Gastrocnemius medialis (tissue), 4 donors: ENCODE measurements around the gene PDS5A.

ENCODE experiments used
- POLR2A ChIP-seq, 2 donors: fragments of 450-650 bp; IDR thresholded peaks; one replicate each; pipeline ENCODE4 v1.6.1; 2017; ENCODE audit warnings: antibody characterized with exemption in 2 of 2, mild to moderate bottlenecking in 2 of 2, moderate library complexity in 2 of 2
- TF ChIP-seq, protein P1 (sequence below), 5 experiments: fragments of 450-650 bp in 3 of 5; fragments of 200-600 bp in 2 of 5; sonication (generic) in 2 of 5; IDR thresholded peaks in 4 of 5; conservative IDR thresholded peaks in 1 of 5; 1 replicate in 4 of 5; 2 replicates in 1 of 5; pipeline ENCODE4 v1.5.1; 2016 to 2019; ENCODE audit warnings: antibody characterized with exemption in 5 of 5, mild to moderate bottlenecking in 3 of 5, moderate library complexity in 3 of 5

- TF ChIP-seq, protein P1, sequence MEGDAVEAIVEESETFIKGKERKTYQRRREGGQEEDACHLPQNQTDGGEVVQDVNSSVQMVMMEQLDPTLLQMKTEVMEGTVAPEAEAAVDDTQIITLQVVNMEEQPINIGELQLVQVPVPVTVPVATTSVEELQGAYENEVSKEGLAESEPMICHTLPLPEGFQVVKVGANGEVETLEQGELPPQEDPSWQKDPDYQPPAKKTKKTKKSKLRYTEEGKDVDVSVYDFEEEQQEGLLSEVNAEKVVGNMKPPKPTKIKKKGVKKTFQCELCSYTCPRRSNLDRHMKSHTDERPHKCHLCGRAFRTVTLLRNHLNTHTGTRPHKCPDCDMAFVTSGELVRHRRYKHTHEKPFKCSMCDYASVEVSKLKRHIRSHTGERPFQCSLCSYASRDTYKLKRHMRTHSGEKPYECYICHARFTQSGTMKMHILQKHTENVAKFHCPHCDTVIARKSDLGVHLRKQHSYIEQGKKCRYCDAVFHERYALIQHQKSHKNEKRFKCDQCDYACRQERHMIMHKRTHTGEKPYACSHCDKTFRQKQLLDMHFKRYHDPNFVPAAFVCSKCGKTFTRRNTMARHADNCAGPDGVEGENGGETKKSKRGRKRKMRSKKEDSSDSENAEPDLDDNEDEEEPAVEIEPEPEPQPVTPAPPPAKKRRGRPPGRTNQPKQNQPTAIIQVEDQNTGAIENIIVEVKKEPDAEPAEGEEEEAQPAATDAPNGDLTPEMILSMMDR (IDR thresholded peaks at IDR 0.05 in 4 of 5, conservative IDR thresholded peaks at IDR 0.05 in 1 of 5), result no peak
- no peak for TF ChIP-seq POLR2A (IDR thresholded peaks at IDR 0.05)
These were observed 38.3 kb upstream of the PDS5A start for GRCh38 chr4:40016007-40016406.
